ENCODE results near the gene ACD.

GRCh38 chr16:67666032-67666551, 6.0 kb upstream of the ACD start:
- TF ChIP-seq CTCF (IDR thresholded peaks at IDR 0.05) (no peak), EZH2 (IDR thresholded peaks at IDR 0.05; ENCODE audit: borderline replicate concordance, insufficient read depth, low read depth, low read length, poor library complexity, severe bottlenecking) (no peak)
